Lung (tissue), 12 donors: ENCODE data around the gene C1orf141. TPM values are rescaled to one million over a fixed set of nuclear protein-coding genes. Genes with fewer than 3 reads are reported as not detected.
"Not testable (repeated sequence)": the region's sequence is repeated elsewhere in the genome, so short reads cannot be mapped to it uniquely, and the experiment has no call there.

Experiments
- ATAC-seq: fragments of 200-7000 bp; cut with Tn5 transposase; one replicate; pipeline ENCODE4 v1.9.1; 2020; ENCODE audit warnings: moderate number of reproducible peaks; ENCODE audit not compliant: insufficient read depth, low FRiP score
- DNase-seq, 3 donors: peaks; one replicate each; pipeline ENCODE4 v3.0.0-alpha.2; 2013 to 2017
- H3K27ac ChIP-seq, 2 donors: one replicate each; pipeline ENCODE4 v1.5.1; 2013; ENCODE audit warnings: mild to moderate bottlenecking in 2 of 2, moderate library complexity in 2 of 2, control low read depth in 1 of 2, inconsistent platforms in 1 of 2, low read depth in 1 of 2, low read length in 1 of 2
- H3K27me3 ChIP-seq, 3 donors: one replicate each; pipeline ENCODE4 v1.5.1; 2013; ENCODE audit warnings: low read length in 2 of 3; ENCODE audit not compliant: control insufficient read depth in 3 of 3, insufficient read depth in 3 of 3
- H3K36me3 ChIP-seq, 4 donors: one replicate each; pipeline ENCODE4 v1.5.1; 2013; ENCODE audit warnings: low read length in 4 of 4, mild to moderate bottlenecking in 1 of 4, moderate library complexity in 1 of 4; ENCODE audit not compliant: control insufficient read depth in 4 of 4, insufficient read depth in 4 of 4
- H3K4me1 ChIP-seq, 5 donors: one replicate each; pipeline ENCODE4 v1.5.1; 2013; ENCODE audit warnings: low read length in 5 of 5, mild to moderate bottlenecking in 2 of 5, moderate library complexity in 1 of 5; ENCODE audit not compliant: control insufficient read depth in 5 of 5, insufficient read depth in 5 of 5
- H3K4me3 ChIP-seq: one replicate; pipeline ENCODE4 v1.5.1; 2013; ENCODE audit warnings: mild to moderate bottlenecking, control low read depth, moderate library complexity
- H3K9ac ChIP-seq, 2 donors: one replicate each; pipeline ENCODE4 v1.5.1; 2013; ENCODE audit warnings: low read length in 2 of 2, control low read depth in 1 of 2; ENCODE audit not compliant: insufficient read depth in 1 of 2
- H3K9me3 ChIP-seq, 4 donors: one replicate each; pipeline ENCODE4 v1.5.1; 2013; ENCODE audit warnings: low read length in 3 of 4, mild to moderate bottlenecking in 1 of 4, moderate library complexity in 1 of 4; ENCODE audit not compliant: control insufficient read depth in 4 of 4, insufficient read depth in 3 of 4
- CTCF ChIP-seq: IDR thresholded peaks from 2 replicates; pipeline ENCODE4 v1.5.1; 2012; ENCODE audit warnings: mild to moderate bottlenecking; ENCODE audit errors: control extremely low read depth, extremely low read depth
- WGBS, 2 donors: extraction: QIAGEN DNeasy Blood & Tissue Kit; methylation state at CpG; one replicate each; pipeline ENCODE4 v1.1.7; 2013; 5-methylcytosine and 5-hydroxymethylcytosine counted together
- polyA plus RNA-seq, 2 donors: library from polyadenylated mRNA; stranded (reverse); fragments of 200-250 nt; gene quantifications; one replicate each; pipeline ENCODE4 v1.2.1, GENCODE V29; 2013
- total RNA-seq, 2 donors: library from RNA; depleted of rRNA in 1 of 2; stranded (reverse); fragments of >200 nt in 1 of 2; gene quantifications; one replicate each; pipeline ENCODE4 v1.2.1, GENCODE V29; 2014 to 2021
- donor health status: control.
- donor health status: control.
- donor health status: Bipolar disorder and iron deficiency.
- donor health status: healthy.
- donor health status: DM: yes; HTN: yes; CAD: no.

The C1orf141 gene
- total and polyA plus RNA-seq, 4 donors = 0.49 to 11.4 (median 3.2) TPM

DNA sequence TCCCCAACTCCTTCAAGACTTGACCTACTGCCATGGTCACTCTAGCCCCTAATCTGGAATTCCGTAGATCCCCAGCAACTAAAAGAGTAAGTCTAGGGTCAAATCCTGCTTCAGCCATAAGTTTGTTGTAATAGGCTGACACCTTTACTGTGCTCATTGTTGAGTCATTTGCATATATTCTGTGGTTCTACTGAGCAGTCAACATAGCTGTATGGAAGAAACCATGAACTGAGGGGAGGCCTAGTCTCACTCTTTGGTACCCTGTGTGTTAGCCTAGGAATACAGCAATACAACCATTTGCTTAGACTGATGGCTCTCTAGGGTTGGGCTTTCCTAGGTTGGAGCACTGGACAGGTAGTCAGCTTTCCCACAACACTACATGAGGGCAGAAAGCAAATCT lies 57.2 kb downstream of the C1orf141 start:
- ATAC-seq (no peak), DNase-seq (no peak)
- no peaks in the 10 kb centered on the region for H3K4me1 ChIP-seq
- H3K36me3 ChIP-seq = no peaks in the 10 kb centered on the region
- no peak overlapping the region for H3K4me3 ChIP-seq
- H3K27me3 ChIP-seq = peaks cover 0 to 9% (median 0%) of the 10 kb centered on the region in 3 donors
- WGBS, 2 donors = 96 to 100% methylated on average over 1 of the region's 1 CpG
- peaks cover 0 to 3% (median 1%) of the 10 kb centered on the region in 4 donors for H3K9me3 ChIP-seq
- no peak overlapping the region for H3K9ac ChIP-seq
- no peak overlapping the region for H3K27ac ChIP-seq
- TF ChIP-seq CTCF = no peak

- H3K27ac ChIP-seq = no peak overlapping the region
- peaks cover 0 to 16% (median 0%) of the 10 kb centered on the region in 3 donors for H3K27me3 ChIP-seq
- H3K9ac ChIP-seq = no peak overlapping the region
- DNase-seq = no peak
- TF ChIP-seq CTCF = no peak
- peaks cover 0 to 7% (median 3%) of the 10 kb centered on the region in 4 donors for H3K9me3 ChIP-seq
- no peaks in the 10 kb centered on the region for H3K4me1 ChIP-seq
- WGBS, 2 donors = 85 to 95% methylated on average over 1 of the region's 1 CpG
- ATAC-seq = no peak
- H3K4me3 ChIP-seq = no peak overlapping the region
- H3K36me3 ChIP-seq = no peaks in the 10 kb centered on the region
Observed at GRCh38 chr1:67072749-67073148, 62.0 kb downstream of the C1orf141 start.

DNA sequence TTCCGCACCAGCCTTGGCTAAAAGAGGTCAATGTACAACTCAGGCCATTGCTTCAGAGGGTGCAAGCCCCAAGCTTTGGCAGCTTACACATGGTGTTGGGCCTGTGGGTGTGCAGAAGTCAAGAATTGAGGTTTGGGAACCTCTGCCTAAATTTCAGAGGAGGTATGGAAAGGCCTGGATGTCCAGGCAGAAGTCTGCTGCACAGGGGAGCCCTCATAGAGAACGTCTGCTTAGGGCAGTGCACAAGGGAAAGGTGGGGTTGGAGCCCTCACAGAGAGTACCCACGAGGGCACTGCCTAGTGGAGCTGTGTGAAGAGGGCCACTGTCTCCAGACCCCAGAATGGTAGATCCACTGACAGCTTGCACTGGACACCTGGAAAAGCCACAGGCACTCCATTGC lies 67.1 kb downstream of the C1orf141 start:
- 60 to 61% methylated on average over 3 of the region's 3 CpGs for WGBS, 2 donors
- not testable (repeated sequence) for H3K4me3 ChIP-seq, H3K9me3 ChIP-seq, H3K36me3 ChIP-seq, H3K9ac ChIP-seq, DNase-seq, ATAC-seq, H3K4me1 ChIP-seq, H3K27ac ChIP-seq
- peaks cover 0 to 42% (median 0%) of the 10 kb centered on the region in 3 donors for H3K27me3 ChIP-seq

DNA sequence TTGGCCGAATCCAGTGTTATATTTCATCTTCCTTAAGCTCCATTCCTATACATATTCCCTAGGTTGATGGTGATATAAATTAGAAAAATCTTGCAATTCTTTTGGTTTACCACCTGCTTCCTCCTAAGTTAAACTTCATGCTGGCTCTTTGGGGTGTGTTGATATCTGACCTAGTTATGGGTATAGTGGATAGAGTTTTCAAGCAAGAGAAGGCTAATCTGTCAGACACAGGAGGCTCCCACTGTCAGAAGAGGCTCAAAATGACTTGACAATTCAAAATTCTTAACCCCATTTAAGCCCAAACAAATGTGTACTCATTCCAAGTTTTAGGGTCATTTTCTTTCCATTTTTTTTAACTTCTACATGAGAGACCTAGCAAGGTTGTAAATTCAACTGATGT lies 72.4 kb downstream of the C1orf141 start:
- no peak for TF ChIP-seq CTCF
- H3K4me1 ChIP-seq = no peaks in the 10 kb centered on the region
- WGBS, 2 donors = 91 to 97% methylated on average over 1 of the region's 1 CpG
- no peak overlapping the region for H3K9ac ChIP-seq
- H3K36me3 ChIP-seq = no peaks in the 10 kb centered on the region
- ATAC-seq (no peak), DNase-seq (no peak)
- H3K27ac ChIP-seq = no peak overlapping the region
- peaks cover 0 to 68% (median 0%) of the 10 kb centered on the region in 3 donors for H3K27me3 ChIP-seq
- no peak overlapping the region for H3K4me3 ChIP-seq
- H3K9me3 ChIP-seq = peaks cover 0 to 1% (median under 1%) of the 10 kb centered on the region in 4 donors
